OCI-LY3 (cell line): ENCODE results near the gene FBLN7.

Experiments used
- H2AFZ ChIP-seq: fragments of 200-600, 300-600 bp; shearing (Covaris generic); 2 replicates; pipeline ENCODE4 v1.6.0; 2014; ENCODE audit warnings: antibody characterized with exemption, low read depth, low read length
- H3K27ac ChIP-seq: fragments of 200-600, 300-600 bp; sonication (generic); 2 replicates; pipeline ENCODE4 v1.5.1; 2014; ENCODE audit warnings: mild to moderate bottlenecking, low read length, moderate library complexity, mixed read lengths
- H3K27me3 ChIP-seq: fragments of 200-600, 300-600 bp; sonication (generic); 2 replicates; pipeline ENCODE4 v1.6.1; 2014; ENCODE audit warnings: low read depth, low read length, mixed read lengths
- H3K36me3 ChIP-seq: fragments of 200-600, 300-600 bp; sonication (generic); replicated peaks from 2 replicates; pipeline ENCODE3; 2014; ENCODE audit warnings: low read depth, low read length, mixed read lengths
- H3K4me1 ChIP-seq: fragments of 300-600, 200-600 bp; sonication (generic); 2 replicates; pipeline ENCODE4 v1.6.1; 2014; ENCODE audit warnings: low read length, mixed read lengths
- H3K4me2 ChIP-seq: fragments of 200-600, 300-600 bp; sonication (generic); 2 replicates; pipeline ENCODE4 v1.6.1; 2014; ENCODE audit warnings: low read length, mixed read lengths
- H3K4me3 ChIP-seq: fragments of 300-600, 200-600 bp; sonication (generic); 2 replicates; pipeline ENCODE4 v1.5.1; 2014; ENCODE audit warnings: antibody characterized with exemption, mild to moderate bottlenecking, low read length, moderate library complexity
- H3K79me2 ChIP-seq: fragments of 300-600, 200-600 bp; shearing (Covaris generic); 2 replicates; pipeline ENCODE4 v1.6.1; 2014; ENCODE audit warnings: mild to moderate bottlenecking, low read length, mixed read lengths
- H3K9ac ChIP-seq: fragments of 300-600, 200-600 bp; shearing (Covaris generic); 2 replicates; pipeline ENCODE4 v1.6.0; 2014; ENCODE audit warnings: mild to moderate bottlenecking, low read length, moderate library complexity
- H3K9me3 ChIP-seq: fragments of 200-600, 300-600 bp; shearing (Covaris generic); 2 replicates; pipeline ENCODE4 v1.6.1; 2014; ENCODE audit warnings: low read length, mixed read lengths; ENCODE audit not compliant: insufficient read depth
- H4K20me1 ChIP-seq: fragments of 200-600, 300-600 bp; sonication (generic); 2 replicates; pipeline ENCODE4 v1.6.1; 2016; ENCODE audit warnings: low read length, mixed read lengths; ENCODE audit not compliant: insufficient read depth
- EZH2phosphoT487 ChIP-seq: fragments of 200-600 bp; shearing (Covaris generic); IDR thresholded peaks from 2 replicates; pipeline ENCODE4 v1.6.1; 2018; ENCODE audit warnings: antibody characterized with exemption, mixed run types, low read depth
- TF ChIP-seq, protein P1 (sequence below): fragments of 200-600, 300-600 bp; sonication (generic); IDR thresholded peaks from 2 replicates; pipeline ENCODE4 v1.5.1; 2014; ENCODE audit warnings: antibody characterized with exemption, low read length, low read depth

FBLN7 gene

DNA sequence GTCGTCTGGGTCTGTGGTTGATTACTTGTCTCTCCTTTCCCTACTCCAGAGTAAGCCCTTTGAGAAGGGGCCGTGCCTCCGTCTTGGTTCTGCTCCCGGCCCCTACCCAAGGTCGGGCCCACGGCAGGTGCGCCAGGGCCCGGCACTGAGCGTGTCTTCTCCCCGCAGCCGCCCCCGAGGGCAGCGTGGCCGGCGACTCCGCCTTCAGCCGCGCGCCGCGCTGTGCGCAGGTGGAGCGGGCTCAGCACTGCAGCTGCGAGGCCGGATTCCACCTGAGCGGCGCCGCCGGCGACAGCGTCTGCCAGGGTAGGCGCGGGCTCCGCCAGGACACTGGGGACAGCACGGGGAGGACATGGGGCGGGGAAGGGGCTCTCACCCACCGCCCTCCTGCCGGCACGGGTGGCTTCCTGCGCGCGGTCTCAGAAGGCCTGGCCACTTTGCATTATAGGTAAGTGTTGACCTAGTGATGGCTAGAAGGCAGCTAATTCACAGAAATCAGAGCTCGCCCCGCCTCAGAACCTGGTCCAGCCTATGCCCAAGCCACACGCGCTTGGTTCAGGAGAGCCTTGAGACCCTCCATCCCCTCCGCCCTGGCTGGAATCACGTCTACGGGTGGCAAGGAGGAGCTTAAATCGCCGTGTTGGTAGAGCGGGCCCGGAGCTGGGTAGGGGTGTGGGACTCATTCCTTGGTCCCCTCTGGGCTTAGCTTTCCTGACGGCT, 43.5 kb downstream of the FBLN7 start:
- Histone ChIP-seq H3K9ac (peak overlapping the region; percentile 23; the same call in 1 of the 2 replicates), H3K4me3 (peak overlapping the region; percentile 67), H4K20me1 (no peaks in the 10 kb centered on the region), H3K36me3 (no peaks in the 10 kb centered on the region), H3K4me2 (peak overlapping the region; percentile 91), H3K27me3 (no peaks in the 10 kb centered on the region), H3K4me1 (peaks cover 17% of the 10 kb centered on the region), H3K27ac (peak overlapping the region; percentile 46; the same call in 1 of the 2 replicates), H3K79me2 (no peaks in the 10 kb centered on the region), H3K9me3 (no peaks in the 10 kb centered on the region), H2AFZ (peak overlapping the region; percentile 89; the same call in 1 of the 2 replicates)
- no peak for TF ChIP-seq EZH2phosphoT487

DNA sequence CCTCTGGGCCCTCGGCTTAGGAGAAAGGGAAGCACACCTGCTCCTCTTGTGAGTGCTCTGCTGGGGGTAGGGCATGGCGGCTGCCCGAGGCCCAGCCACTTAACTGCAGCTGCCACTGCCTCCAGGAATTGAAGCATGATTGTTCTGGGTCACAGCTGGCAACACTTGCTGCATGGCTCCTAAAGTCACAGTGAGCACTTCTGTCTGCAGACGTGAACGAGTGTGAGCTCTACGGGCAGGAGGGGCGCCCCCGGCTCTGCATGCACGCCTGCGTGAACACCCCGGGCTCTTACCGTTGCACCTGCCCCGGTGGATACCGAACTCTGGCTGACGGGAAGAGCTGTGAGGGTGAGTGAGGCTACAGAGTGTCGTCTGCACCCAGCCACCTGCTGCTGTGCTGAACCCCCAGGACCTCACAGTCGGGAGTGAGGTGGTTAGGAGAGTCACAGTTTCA, 44.4 kb downstream of the FBLN7 start:
- H3K4me1 ChIP-seq: peaks cover 17% of the 10 kb centered on the region
- no peaks in the 10 kb centered on the region for H3K36me3 ChIP-seq
- H3K9me3 ChIP-seq: no peaks in the 10 kb centered on the region
- peak overlapping the region; percentile 91 for H3K4me2 ChIP-seq
- peak overlapping the region; percentile 67 for H3K4me3 ChIP-seq
- TF ChIP-seq, protein P1, sequence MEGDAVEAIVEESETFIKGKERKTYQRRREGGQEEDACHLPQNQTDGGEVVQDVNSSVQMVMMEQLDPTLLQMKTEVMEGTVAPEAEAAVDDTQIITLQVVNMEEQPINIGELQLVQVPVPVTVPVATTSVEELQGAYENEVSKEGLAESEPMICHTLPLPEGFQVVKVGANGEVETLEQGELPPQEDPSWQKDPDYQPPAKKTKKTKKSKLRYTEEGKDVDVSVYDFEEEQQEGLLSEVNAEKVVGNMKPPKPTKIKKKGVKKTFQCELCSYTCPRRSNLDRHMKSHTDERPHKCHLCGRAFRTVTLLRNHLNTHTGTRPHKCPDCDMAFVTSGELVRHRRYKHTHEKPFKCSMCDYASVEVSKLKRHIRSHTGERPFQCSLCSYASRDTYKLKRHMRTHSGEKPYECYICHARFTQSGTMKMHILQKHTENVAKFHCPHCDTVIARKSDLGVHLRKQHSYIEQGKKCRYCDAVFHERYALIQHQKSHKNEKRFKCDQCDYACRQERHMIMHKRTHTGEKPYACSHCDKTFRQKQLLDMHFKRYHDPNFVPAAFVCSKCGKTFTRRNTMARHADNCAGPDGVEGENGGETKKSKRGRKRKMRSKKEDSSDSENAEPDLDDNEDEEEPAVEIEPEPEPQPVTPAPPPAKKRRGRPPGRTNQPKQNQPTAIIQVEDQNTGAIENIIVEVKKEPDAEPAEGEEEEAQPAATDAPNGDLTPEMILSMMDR: no peak
- no peak for TF ChIP-seq EZH2phosphoT487
- H3K79me2 ChIP-seq: no peaks in the 10 kb centered on the region
- H3K27me3 ChIP-seq: no peaks in the 10 kb centered on the region
- H3K27ac ChIP-seq: peak overlapping the region; percentile 46
- H3K9ac ChIP-seq: peak overlapping the region; percentile 23; the same call in 1 of the 2 replicates
- peak overlapping the region; percentile 89 for H2AFZ ChIP-seq
- H4K20me1 ChIP-seq: no peaks in the 10 kb centered on the region

DNA sequence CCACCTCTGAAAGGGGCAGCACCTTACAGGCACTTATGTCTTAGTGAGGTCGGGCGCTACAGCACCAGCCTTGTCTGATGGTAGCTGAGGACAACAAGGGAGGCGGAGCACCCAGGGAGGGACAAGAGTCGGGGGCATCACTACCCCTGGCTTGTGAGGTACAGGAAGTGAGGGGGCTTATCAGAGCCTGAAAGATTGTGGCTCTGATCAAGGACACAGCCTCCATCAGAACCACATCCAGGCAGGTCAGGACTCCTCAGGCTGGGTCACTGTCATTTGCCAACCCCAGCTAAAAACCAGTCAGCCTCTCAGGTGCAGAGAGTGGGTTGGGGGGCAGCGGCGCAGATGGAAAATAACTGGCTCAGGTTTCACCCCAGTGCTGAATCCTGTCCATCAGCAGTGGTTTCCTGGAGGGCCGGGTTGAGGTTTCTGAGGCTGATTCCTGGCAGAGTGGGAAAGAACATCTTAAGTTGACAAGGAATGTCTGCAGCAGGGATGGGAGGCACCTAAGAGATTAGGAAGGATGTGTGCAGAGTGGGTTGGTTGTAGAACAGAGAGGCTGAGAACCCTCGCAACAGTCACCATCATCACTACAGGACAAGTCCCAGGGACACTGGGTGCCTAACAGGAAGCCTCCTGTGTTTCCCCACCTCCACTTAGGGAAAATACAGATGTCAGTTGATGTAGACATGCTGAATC, 45.3 kb downstream of the FBLN7 start:
- no peaks in the 10 kb centered on the region for H3K79me2 ChIP-seq
- no peaks in the 10 kb centered on the region for H3K27me3 ChIP-seq
- H3K9ac ChIP-seq: no peak overlapping the region
- TF ChIP-seq EZH2phosphoT487: no peak
- TF ChIP-seq, protein P1: no peak
- H3K27ac ChIP-seq: peak overlapping the region; percentile 46; the same call in 1 of the 2 replicates
- H3K4me3 ChIP-seq: no peak overlapping the region
- H4K20me1 ChIP-seq: no peaks in the 10 kb centered on the region
- peak overlapping the region; percentile 91; the same call in 1 of the 2 replicates for H3K4me2 ChIP-seq
- H2AFZ ChIP-seq: no peak overlapping the region
- H3K36me3 ChIP-seq: no peaks in the 10 kb centered on the region
- no peaks in the 10 kb centered on the region for H3K9me3 ChIP-seq
- peaks cover 25% of the 10 kb centered on the region for H3K4me1 ChIP-seq

DNA sequence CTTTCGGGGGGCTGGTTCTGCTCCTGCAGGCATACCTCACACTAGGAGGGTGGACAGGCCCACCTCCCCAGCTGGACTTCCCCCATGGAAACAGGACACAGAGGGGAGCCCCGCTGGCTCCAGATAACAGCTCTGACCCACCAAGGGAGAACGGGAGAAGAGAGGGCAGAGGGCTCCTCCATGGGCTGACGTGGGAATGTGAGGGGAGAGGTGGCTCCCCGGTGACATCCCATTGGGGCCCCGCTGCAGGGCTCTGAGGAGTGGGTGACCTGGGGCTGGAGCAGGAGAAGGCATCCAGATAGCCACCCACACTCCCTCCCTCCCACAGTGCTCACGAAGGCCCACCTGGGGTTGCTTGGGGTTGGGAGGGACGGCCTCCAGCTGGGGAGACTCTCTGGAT, 45.9 kb downstream of the FBLN7 start:
- Histone ChIP-seq H3K9me3 (no peaks in the 10 kb centered on the region), H4K20me1 (no peaks in the 10 kb centered on the region), H3K4me3 (no peak overlapping the region), H3K4me1 (peaks cover 25% of the 10 kb centered on the region), H3K36me3 (no peaks in the 10 kb centered on the region), H3K4me2 (no peak overlapping the region), H3K79me2 (no peaks in the 10 kb centered on the region), H2AFZ (no peak overlapping the region), H3K27me3 (no peaks in the 10 kb centered on the region), H3K27ac (no peak overlapping the region), H3K9ac (no peak overlapping the region)
- TF ChIP-seq EZH2phosphoT487: no peak
- TF ChIP-seq, protein P1: no peak
